HepG2 (cell line): ENCODE measurements around the gene DLG2. TPM values are rescaled to one million over a fixed set of nuclear protein-coding genes. Genes with fewer than 3 reads are reported as not detected.
A peak's percentile ranks its signal among the peaks of the same experiment; 100 is the strongest.

ENCODE experiments used
- ZNF124 ChIP-seq: sonication (generic); formaldehyde crosslinking; IDR thresholded peaks from 2 replicates; pipeline ENCODE4 v1.4.0; 2020; ENCODE audit warnings: missing genetic modification reagents
- ZNF724P ChIP-seq: sonication (generic); formaldehyde crosslinking; IDR thresholded peaks from 2 replicates; pipeline ENCODE4 v1.8.0; 2022; ENCODE audit warnings: missing genetic modification reagents, borderline replicate concordance
- polyA plus RNA-seq, 8 experiments: library from polyadenylated mRNA; depleted of rRNA in 3 of 8; stranded (reverse) in 7 of 8; unstranded in 1 of 8; fragments of >200 nt; fragmentation: Illumina TruSeq in 4 of 8; extraction: Trizol in 4 of 8; gene quantifications; 2 replicates each; pipeline versions ENCODE4 v1.2.1 to v1.2.3, GENCODE V29; 2011 to 2016; ENCODE audit warnings: low read depth in 4 of 8, missing spikeins in 1 of 8, mixed read lengths in 1 of 8; ENCODE audit not compliant: insufficient read depth in 1 of 8
- total RNA-seq, 5 experiments: library from RNA; depleted of rRNA; stranded (reverse); fragments of >200 nt; fragmentation: Illumina TruSeq; extraction: Trizol; gene quantifications; 2 replicates each; pipeline ENCODE4 v1.2.3, GENCODE V29; 2016; ENCODE audit warnings: low read depth in 1 of 5
- TF ChIP-seq, protein P1 (sequence below): sonication (generic); formaldehyde crosslinking; IDR thresholded peaks from 2 replicates; pipeline ENCODE4 v1.4.0; 2020; ENCODE audit warnings: mild to moderate bottlenecking, missing genetic modification reagents

Gene DLG2
- total and polyA plus RNA-seq, 2 of the 13 experiments (the other 11 are each of a cell fraction or from before 2014, with no cell fraction given) = 0.46 to 1.0 TPM

DNA sequence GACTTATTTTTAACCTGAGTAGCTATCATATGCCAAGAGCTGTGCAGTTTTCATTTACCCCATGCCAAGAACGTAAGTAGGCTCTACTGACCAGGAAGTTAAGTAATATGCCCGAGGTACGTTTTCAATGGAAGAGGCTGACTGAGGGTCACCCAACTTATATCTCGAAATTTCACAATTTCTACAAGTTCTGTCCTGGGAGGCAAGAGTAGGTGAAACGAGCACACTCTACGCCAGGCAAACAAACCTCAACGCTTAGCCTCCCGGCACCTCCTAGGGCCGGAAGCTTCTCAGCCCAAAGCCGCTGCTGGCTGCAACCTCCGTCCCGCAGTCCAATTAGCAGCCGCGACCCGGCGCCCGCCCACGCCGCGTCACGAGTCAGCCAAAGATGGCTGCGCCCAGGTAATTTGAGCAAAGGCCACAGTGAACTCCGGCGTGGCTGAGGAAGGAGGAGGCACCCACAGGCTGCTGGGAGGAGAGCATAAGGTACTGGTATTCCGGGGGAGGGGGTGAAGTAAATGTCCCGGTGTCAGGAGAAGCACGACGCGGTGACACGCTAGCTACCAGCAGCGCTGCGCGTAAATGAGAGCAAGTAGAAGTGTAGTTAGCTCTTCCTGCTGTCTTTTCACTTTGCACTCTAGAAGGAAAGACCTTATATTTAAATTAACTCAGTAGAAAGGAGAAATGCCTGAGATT lies 20.6 kb upstream of the DLG2 start, which contains the start of gene TMEM126A (continued):
- TF ChIP-seq, protein P1, sequence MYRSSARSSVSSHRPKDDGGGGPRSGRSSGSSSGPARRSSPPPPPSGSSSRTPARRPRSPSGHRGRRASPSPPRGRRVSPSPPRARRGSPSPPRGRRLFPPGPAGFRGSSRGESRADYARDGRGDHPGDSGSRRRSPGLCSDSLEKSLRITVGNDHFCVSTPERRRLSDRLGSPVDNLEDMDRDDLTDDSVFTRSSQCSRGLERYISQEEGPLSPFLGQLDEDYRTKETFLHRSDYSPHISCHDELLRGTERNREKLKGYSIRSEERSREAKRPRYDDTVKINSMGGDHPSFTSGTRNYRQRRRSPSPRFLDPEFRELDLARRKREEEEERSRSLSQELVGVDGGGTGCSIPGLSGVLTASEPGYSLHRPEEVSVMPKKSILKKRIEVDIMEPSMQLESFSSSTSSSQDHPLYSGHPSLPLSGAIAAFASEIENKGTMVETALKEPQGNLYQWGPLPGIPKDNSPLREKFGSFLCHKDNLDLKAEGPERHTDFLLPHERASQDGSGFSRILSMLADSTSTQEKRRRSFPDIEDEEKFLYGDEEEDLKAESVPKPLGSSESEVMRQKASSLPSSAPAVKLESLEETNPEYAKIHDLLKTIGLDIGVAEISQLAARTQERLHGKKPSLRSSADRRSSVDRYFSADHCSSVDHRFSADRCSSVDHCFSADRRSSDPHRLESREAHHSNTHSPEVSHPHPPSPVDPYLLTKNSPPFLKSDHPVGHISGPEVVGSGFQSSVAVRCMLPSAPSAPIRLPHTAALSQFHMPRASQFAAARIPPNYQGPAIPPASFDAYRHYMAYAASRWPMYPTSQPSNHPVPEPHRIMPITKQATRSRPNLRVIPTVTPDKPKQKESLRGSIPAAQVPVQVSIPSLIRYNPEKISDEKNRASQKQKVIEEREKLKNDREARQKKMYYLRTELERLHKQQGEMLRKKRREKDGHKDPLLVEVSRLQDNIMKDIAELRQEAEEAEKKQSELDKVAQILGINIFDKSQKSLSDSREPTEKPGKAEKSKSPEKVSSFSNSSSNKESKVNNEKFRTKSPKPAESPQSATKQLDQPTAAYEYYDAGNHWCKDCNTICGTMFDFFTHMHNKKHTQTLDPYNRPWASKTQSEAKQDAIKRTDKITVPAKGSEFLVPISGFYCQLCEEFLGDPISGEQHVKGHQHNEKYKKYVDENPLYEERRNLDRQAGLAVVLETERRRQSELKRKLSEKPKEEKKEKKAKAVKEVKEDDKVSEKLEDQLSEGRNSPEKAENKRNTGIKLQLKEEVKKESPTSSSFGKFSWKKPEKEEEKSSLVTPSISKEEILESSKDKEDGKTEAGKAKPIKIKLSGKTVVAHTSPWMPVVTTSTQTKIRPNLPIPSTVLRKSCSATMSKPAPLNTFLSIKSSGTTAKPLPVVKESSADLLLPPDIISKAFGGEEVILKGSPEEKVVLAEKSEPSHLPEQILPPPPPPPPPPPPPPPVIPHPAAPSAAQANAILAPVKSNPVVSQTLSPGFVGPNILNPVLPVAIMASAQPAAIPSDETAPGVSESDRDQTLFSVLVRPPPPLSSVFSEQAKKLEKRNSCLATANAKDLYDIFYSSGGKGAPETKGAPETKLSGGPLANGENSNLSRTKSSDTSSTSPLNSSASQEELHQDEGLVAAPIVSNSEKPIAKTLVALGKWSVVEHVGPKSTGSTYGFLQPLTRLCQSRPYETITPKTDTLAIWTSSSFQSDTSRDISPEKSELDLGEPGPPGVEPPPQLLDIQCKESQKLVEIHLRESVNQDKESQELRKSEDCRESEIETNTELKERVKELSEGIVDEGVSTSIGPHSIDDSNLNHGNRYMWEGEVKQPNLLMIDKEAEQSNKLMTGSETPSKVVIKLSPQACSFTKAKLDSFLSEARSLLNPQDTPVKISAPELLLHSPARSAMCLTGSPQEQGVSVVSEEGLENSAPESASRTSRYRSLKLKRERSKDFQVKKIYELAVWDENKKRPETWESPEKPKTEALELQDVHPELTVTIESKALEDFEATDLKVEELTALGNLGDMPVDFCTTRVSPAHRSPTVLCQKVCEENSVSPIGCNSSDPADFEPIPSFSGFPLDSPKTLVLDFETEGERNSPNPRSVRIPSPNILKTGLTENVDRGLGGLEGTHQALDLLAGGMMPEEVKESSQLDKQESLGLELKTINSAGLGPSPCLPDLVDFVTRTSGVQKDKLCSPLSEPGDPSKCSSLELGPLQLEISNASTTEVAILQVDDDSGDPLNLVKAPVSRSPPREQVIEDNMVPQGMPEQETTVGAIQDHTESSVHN (CRISPR knock-in tag) = no peak
- TF ChIP-seq ZNF124 (0 out of 2 replicates have a peak, but pooled peaks have one; percentile 32), ZNF724P (CRISPR knock-in tag) (peak; percentile 77; the same call in 1 of the 2 replicates)
